HG03575 (cell line): ENCODE results near the gene ATRN.
"Not testable (repeated sequence)": the region's sequence is repeated elsewhere in the genome, so short reads cannot be mapped to it uniquely, and the experiment has no call there.

ENCODE experiments used
- ATAC-seq: cut with Tn5 transposase; IDR thresholded peaks from one replicate; pipeline ENCODE4 v1.9.1; 2021; ENCODE audit not compliant: unreplicated experiment, insufficient number of reproducible peaks, low FRiP score; ENCODE audit errors: extremely low read depth

Gene ATRN

GRCh38 chr20:3505148-3505547 lies 34.3 kb downstream of the ATRN start:
- ATAC-seq = no peak

GRCh38 chr20:3509064-3509463 lies 38.2 kb downstream of the ATRN start:
- ATAC-seq = no peak

- ATAC-seq = no peak
These were observed 39.3 kb downstream of the ATRN start for GRCh38 chr20:3510110-3510509.

GRCh38 chr20:3512239-3512638 lies 41.4 kb downstream of the ATRN start:
- ATAC-seq = not testable (repeated sequence)

- no peak for ATAC-seq
These were observed 43.3 kb downstream of the ATRN start for GRCh38 chr20:3514012-3514642.

- no peak for ATAC-seq
These were observed 44.8 kb downstream of the ATRN start for GRCh38 chr20:3515379-3516170.

GRCh38 chr20:3521852-3522740 lies 51.3 kb downstream of the ATRN start:
- ATAC-seq = no peak

GRCh38 chr20:3524696-3525095 lies 53.9 kb downstream of the ATRN start:
- not testable (repeated sequence) for ATAC-seq

GRCh38 chr20:3532089-3532615 lies 61.3 kb downstream of the ATRN start:
- ATAC-seq = no peak

GRCh38 chr20:3537733-3538132 lies 66.9 kb downstream of the ATRN start:
- ATAC-seq = not testable (repeated sequence)

- ATAC-seq = no peak
These were observed 68.7 kb downstream of the ATRN start for GRCh38 chr20:3539311-3540107.

GRCh38 chr20:3541887-3542721 lies 71.3 kb downstream of the ATRN start:
- ATAC-seq = no peak

GRCh38 chr20:3543901-3544507 lies 73.2 kb downstream of the ATRN start:
- no peak for ATAC-seq

- no peak for ATAC-seq
These were observed 74.6 kb downstream of the ATRN start for GRCh38 chr20:3545401-3545925.

GRCh38 chr20:3547906-3548305 lies 77.1 kb downstream of the ATRN start:
- no peak for ATAC-seq

- ATAC-seq = no peak
These were observed 80.0 kb downstream of the ATRN start for GRCh38 chr20:3550837-3551236.

GRCh38 chr20:3551681-3552434 lies 81.0 kb downstream of the ATRN start:
- no peak for ATAC-seq
